Keratinocyte (primary cell): Measurements from ENCODE around the gene C1orf35.

ENCODE experiments used
- CTCF ChIP-seq, 3 experiments: IDR thresholded peaks in 1 of 3; conservative IDR thresholded peaks in 1 of 3; optimal IDR thresholded peaks in 1 of 3; 2 replicates in 2 of 3; 3 replicates in 1 of 3; pipeline versions ENCODE3 to v1.5.1; 2011; ENCODE audit warnings: low read length in 3 of 3, mild to moderate bottlenecking in 3 of 3, moderate library complexity in 2 of 3, control low read depth in 1 of 3, inconsistent platforms in 1 of 3; ENCODE audit not compliant: insufficient read depth in 2 of 3; ENCODE audit errors: extremely low read depth in 1 of 3
- EZH2 ChIP-seq: IDR thresholded peaks from one replicate; pipeline ENCODE4 v1.6.1; 2012; ENCODE audit warnings: inconsistent platforms, mild to moderate bottlenecking, low read length, moderate library complexity

- TF ChIP-seq CTCF (optimal IDR thresholded peaks at IDR 0.05 in 1 of 3, IDR thresholded peaks at IDR 0.05 in 1 of 3, conservative IDR thresholded peaks at IDR 0.05 in 1 of 3; ENCODE audit: extremely low read depth in 1 of 3, insufficient read depth in 2 of 3, low read length in 3 of 3) (no peak), EZH2 (no peak)
Observed at GRCh38 chr1:228070173-228070572, 33.0 kb downstream of the C1orf35 start.
